Measurements from ENCODE around the gene RP9.

Gene RP9

GRCh38 chr7:33079096-33079495 lies 30.1 kb downstream of the RP9 start:
- H3K4me1 ChIP-seq (ENCODE audit: insufficient read depth, low read length) = peaks cover 27% of the 10 kb centered on the region
- H3K9me3 ChIP-seq (ENCODE audit: insufficient read depth, low read depth, low read length) = no peaks in the 10 kb centered on the region
- WGBS = 91% methylated on average over 2 of the region's 2 CpGs
- no peaks in the 10 kb centered on the region for H3K27me3 ChIP-seq (ENCODE audit: insufficient read depth, low read length)
- H3K27ac ChIP-seq (ENCODE audit: low read depth, low read length) = no peak overlapping the region
- H3K4me3 ChIP-seq (ENCODE audit: low read length) = no peak overlapping the region
- H3K9ac ChIP-seq (ENCODE audit: low read depth, low read length) = no peak overlapping the region
- H3K36me3 ChIP-seq (ENCODE audit: insufficient read depth, low read length) = no peaks in the 10 kb centered on the region

- no peaks in the 10 kb centered on the region for H3K27me3 ChIP-seq (ENCODE audit: insufficient read depth, low read length)
- H3K4me3 ChIP-seq (ENCODE audit: low read length) = no peak overlapping the region
- peaks cover 27% of the 10 kb centered on the region for H3K4me1 ChIP-seq (ENCODE audit: insufficient read depth, low read length)
- H3K27ac ChIP-seq (ENCODE audit: low read depth, low read length) = no peak overlapping the region
- no peaks in the 10 kb centered on the region for H3K9me3 ChIP-seq (ENCODE audit: insufficient read depth, low read depth, low read length)
- 94% methylated on average over 3 of the region's 3 CpGs for WGBS
- H3K9ac ChIP-seq (ENCODE audit: low read depth, low read length) = no peak overlapping the region
- H3K36me3 ChIP-seq (ENCODE audit: insufficient read depth, low read length) = no peaks in the 10 kb centered on the region
Measured at GRCh38 chr7:33076737-33077136, 32.5 kb downstream of the RP9 start.

- Histone ChIP-seq H3K9ac (ENCODE audit: low read depth, low read length) (no peak overlapping the region), H3K9me3 (ENCODE audit: insufficient read depth, low read depth, low read length) (0 out of 2 replicates have a peak, but pooled peaks cover 5% of the 10 kb centered on the region), H3K27me3 (ENCODE audit: insufficient read depth, low read length) (no peaks in the 10 kb centered on the region), H3K4me1 (ENCODE audit: insufficient read depth, low read length) (peaks cover 27% of the 10 kb centered on the region), H3K27ac (ENCODE audit: low read depth, low read length) (no peak overlapping the region), H3K36me3 (ENCODE audit: insufficient read depth, low read length) (no peaks in the 10 kb centered on the region), H3K4me3 (ENCODE audit: low read length) (no peak overlapping the region)
- 79% methylated on average over 3 of the region's 3 CpGs for WGBS
Measured at GRCh38 chr7:33075818-33076518, 33.2 kb downstream of the RP9 start.

GRCh38 chr7:33073243-33073642 lies 36.0 kb downstream of the RP9 start:
- Histone ChIP-seq H3K4me1 (ENCODE audit: insufficient read depth, low read length) (peaks cover 10% of the 10 kb centered on the region; the same call in 1 of the 2 replicates), H3K27ac (ENCODE audit: low read depth, low read length) (no peak overlapping the region), H3K36me3 (ENCODE audit: insufficient read depth, low read length) (no peaks in the 10 kb centered on the region), H3K27me3 (ENCODE audit: insufficient read depth, low read length) (no peaks in the 10 kb centered on the region), H3K9ac (ENCODE audit: low read depth, low read length) (no peak overlapping the region), H3K4me3 (ENCODE audit: low read length) (no peak overlapping the region), H3K9me3 (ENCODE audit: insufficient read depth, low read depth, low read length) (peaks cover 21% of the 10 kb centered on the region)
- 91% methylated on average over 4 of the region's 4 CpGs for WGBS

GRCh38 chr7:33072471-33072870 lies 36.7 kb downstream of the RP9 start:
- Histone ChIP-seq H3K27ac (ENCODE audit: low read depth, low read length) (no peak overlapping the region), H3K27me3 (ENCODE audit: insufficient read depth, low read length) (no peaks in the 10 kb centered on the region), H3K36me3 (ENCODE audit: insufficient read depth, low read length) (no peaks in the 10 kb centered on the region), H3K9ac (ENCODE audit: low read depth, low read length) (no peak overlapping the region), H3K4me1 (ENCODE audit: insufficient read depth, low read length) (peaks cover 10% of the 10 kb centered on the region; the same call in 1 of the 2 replicates), H3K4me3 (ENCODE audit: low read length) (no peak overlapping the region), H3K9me3 (ENCODE audit: insufficient read depth, low read depth, low read length) (peaks cover 21% of the 10 kb centered on the region)
- 95% methylated on average over 2 of the region's 2 CpGs for WGBS

GRCh38 chr7:33070831-33071230 lies 38.4 kb downstream of the RP9 start:
- peaks cover 3% of the 10 kb centered on the region; the same call in 1 of the 2 replicates for H3K4me1 ChIP-seq (ENCODE audit: insufficient read depth, low read length)
- H3K9ac ChIP-seq (ENCODE audit: low read depth, low read length) = no peak overlapping the region
- no peaks in the 10 kb centered on the region for H3K27me3 ChIP-seq (ENCODE audit: insufficient read depth, low read length)
- H3K9me3 ChIP-seq (ENCODE audit: insufficient read depth, low read depth, low read length) = peaks cover 30% of the 10 kb centered on the region
- no peaks in the 10 kb centered on the region for H3K36me3 ChIP-seq (ENCODE audit: insufficient read depth, low read length)
- no peak overlapping the region for H3K27ac ChIP-seq (ENCODE audit: low read depth, low read length)
- no peak overlapping the region for H3K4me3 ChIP-seq (ENCODE audit: low read length)
- 79% methylated on average over 6 of the region's 6 CpGs for WGBS

- Histone ChIP-seq H3K36me3 (ENCODE audit: insufficient read depth, low read length) (no peaks in the 10 kb centered on the region), H3K4me3 (ENCODE audit: low read length) (no peak overlapping the region), H3K9ac (ENCODE audit: low read depth, low read length) (no peak overlapping the region), H3K4me1 (ENCODE audit: insufficient read depth, low read length) (no peaks in the 10 kb centered on the region), H3K27ac (ENCODE audit: low read depth, low read length) (no peak overlapping the region), H3K27me3 (ENCODE audit: insufficient read depth, low read length) (no peaks in the 10 kb centered on the region), H3K9me3 (ENCODE audit: insufficient read depth, low read depth, low read length) (peaks cover 31% of the 10 kb centered on the region)
- WGBS = 92% methylated on average over 2 of the region's 2 CpGs
Measured at GRCh38 chr7:33070277-33070676, 38.9 kb downstream of the RP9 start.

GRCh38 chr7:33067921-33068320 lies 41.3 kb downstream of the RP9 start:
- Histone ChIP-seq H3K4me1 (ENCODE audit: insufficient read depth, low read length) (peaks cover 4% of the 10 kb centered on the region; the same call in 1 of the 2 replicates), H3K9ac (ENCODE audit: low read depth, low read length) (no peak overlapping the region), H3K9me3 (ENCODE audit: insufficient read depth, low read depth, low read length) (peaks cover 31% of the 10 kb centered on the region), H3K27ac (ENCODE audit: low read depth, low read length) (no peak overlapping the region), H3K36me3 (ENCODE audit: insufficient read depth, low read length) (no peaks in the 10 kb centered on the region), H3K27me3 (ENCODE audit: insufficient read depth, low read length) (no peaks in the 10 kb centered on the region), H3K4me3 (ENCODE audit: low read length) (no peak overlapping the region)
- WGBS = 92% methylated on average over 1 of the region's 1 CpG

- Histone ChIP-seq H3K9ac (ENCODE audit: low read depth, low read length) (no peak overlapping the region), H3K27me3 (ENCODE audit: insufficient read depth, low read length) (no peaks in the 10 kb centered on the region), H3K36me3 (ENCODE audit: insufficient read depth, low read length) (no peaks in the 10 kb centered on the region), H3K9me3 (ENCODE audit: insufficient read depth, low read depth, low read length) (peaks cover 31% of the 10 kb centered on the region), H3K27ac (ENCODE audit: low read depth, low read length) (no peak overlapping the region), H3K4me1 (ENCODE audit: insufficient read depth, low read length) (peaks cover 4% of the 10 kb centered on the region; the same call in 1 of the 2 replicates), H3K4me3 (ENCODE audit: low read length) (no peak overlapping the region)
- 88% methylated on average over 1 of the region's 1 CpG for WGBS
Measured at GRCh38 chr7:33066771-33067170, 42.4 kb downstream of the RP9 start.

GRCh38 chr7:33065981-33066380 lies 43.2 kb downstream of the RP9 start:
- H3K4me3 ChIP-seq (ENCODE audit: low read length) = no peak overlapping the region
- H3K9ac ChIP-seq (ENCODE audit: low read depth, low read length) = no peak overlapping the region
- H3K9me3 ChIP-seq (ENCODE audit: insufficient read depth, low read depth, low read length) = peaks cover 26% of the 10 kb centered on the region
- whole genome bisulfite sequencing = 100% methylated on average over 1 of the region's 1 CpG
- H3K36me3 ChIP-seq (ENCODE audit: insufficient read depth, low read length) = no peaks in the 10 kb centered on the region
- H3K27me3 ChIP-seq (ENCODE audit: insufficient read depth, low read length) = no peaks in the 10 kb centered on the region
- peaks cover 12% of the 10 kb centered on the region for H3K4me1 ChIP-seq (ENCODE audit: insufficient read depth, low read length)
- no peak overlapping the region for H3K27ac ChIP-seq (ENCODE audit: low read depth, low read length)

- peak overlapping the region; percentile 91 for H3K27ac ChIP-seq (ENCODE audit: low read depth, low read length)
- peaks cover 10% of the 10 kb centered on the region; the same call in 1 of the 2 replicates for H3K9me3 ChIP-seq (ENCODE audit: insufficient read depth, low read depth, low read length)
- WGBS = under 1% methylated on average over 50 of the region's 50 CpGs
- H3K27me3 ChIP-seq (ENCODE audit: insufficient read depth, low read length) = no peaks in the 10 kb centered on the region
- peaks cover 12% of the 10 kb centered on the region for H3K4me1 ChIP-seq (ENCODE audit: insufficient read depth, low read length)
- peak overlapping the region; percentile 84 for H3K9ac ChIP-seq (ENCODE audit: low read depth, low read length)
- peak overlapping the region; percentile 86 for H3K4me3 ChIP-seq (ENCODE audit: low read length)
- no peaks in the 10 kb centered on the region for H3K36me3 ChIP-seq (ENCODE audit: insufficient read depth, low read length)
Measured at GRCh38 chr7:33062782-33063443, 46.3 kb downstream of the RP9 start.
